UCSD-AML1 (cell line): Measurements from ENCODE around the gene SSNA1.

ENCODE experiments used
- DNase-seq: peaks from one replicate; lab custom pipeline; 2025; ENCODE audit not compliant: unreplicated experiment; lab: John Stamatoyannopoulos, UW

Gene SSNA1

DNA sequence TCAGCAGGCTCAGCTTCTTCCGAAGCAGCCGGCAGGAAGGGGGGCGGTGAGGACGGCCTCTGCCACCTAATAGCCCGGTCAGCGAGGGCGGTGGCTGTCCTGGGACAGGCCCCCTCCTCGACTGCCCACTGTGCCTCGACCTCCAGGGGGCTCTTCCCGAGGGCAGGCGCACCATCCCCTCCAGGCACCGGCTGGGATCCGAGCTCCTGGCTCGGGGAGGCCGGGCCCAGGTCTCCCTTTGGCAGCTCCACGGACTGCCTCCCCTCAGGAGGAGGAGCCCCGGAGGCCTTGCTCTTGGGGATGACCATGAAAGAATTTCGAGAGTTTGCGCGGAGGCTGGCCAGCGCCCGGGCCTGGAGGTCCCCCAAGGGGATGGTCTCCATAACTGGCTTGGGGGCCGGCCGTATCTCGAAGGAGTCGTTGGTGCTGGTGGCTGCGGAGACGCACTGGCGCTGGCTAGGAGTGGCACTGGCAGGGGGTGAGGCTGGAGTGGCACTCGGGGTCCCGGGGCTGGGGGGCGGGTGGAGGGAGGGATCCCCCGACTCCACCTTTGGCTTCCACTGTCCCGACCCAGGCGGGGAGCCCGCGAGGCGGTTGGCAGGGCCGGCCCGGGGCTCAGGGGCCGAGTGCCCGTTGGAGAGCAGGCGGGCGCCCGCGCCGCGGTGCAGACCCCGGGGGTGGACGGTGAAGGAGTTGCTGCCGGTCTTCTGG, 11.1 kb downstream of the SSNA1 start:
- DNase-seq = no peak

DNA sequence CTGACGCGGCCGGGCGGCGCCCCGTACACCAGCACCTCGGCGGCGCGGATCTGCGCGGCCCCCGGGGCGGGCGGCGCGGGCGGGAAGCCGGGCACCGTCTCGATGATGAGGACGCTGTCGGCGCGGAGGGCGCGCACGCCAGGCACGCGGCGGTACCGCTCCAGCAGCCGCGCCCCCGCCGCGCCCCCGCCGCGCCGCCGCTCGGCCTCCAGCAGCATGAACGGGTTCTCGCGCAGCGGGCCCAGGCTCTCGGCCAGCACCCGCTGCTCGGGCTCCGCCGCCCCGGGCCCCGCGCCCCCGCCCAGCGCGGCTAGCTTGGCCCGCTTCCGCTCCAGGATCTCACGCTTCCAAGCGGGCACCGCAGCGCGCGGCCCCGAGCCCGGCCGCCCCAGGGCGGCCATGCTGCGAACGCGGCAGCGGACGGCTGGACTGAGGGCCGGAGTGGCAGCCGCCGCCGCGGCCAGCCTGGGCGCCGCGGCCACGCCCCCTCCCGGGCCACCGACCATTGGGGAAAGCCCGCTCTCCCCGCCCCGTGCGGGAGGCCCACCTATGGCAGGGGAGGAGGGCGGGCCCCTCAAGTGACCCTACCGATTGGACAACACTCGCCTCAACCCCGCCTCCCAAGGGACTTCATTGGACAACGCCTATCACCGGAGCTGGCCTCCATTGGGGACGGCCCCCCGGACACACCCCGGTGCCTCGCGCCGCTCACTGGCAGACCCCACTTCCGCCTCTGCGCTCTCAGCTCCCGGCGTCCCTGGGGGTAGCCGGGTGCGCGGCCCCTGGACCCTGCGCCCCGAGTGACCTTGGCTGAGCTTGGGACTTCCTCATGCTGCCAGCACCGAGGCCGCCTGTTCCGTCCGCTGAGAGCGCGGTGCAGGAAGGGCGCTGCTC, 12.1 kb downstream of the SSNA1 start, which contains the start of gene TPRN:
TSS of gene TPRN (minus strand) at position 431 of the 894 bp plus-strand sequence. CDS start at position 401, 30 bp downstream.
- peak; percentile 99 for DNase-seq

- no peak for DNase-seq
Observed at GRCh38 chr9:137201205-137201868, 12.9 kb downstream of the SSNA1 start.

GRCh38 chr9:137202966-137203365, 14.5 kb downstream of the SSNA1 start:
- DNase-seq = no peak

GRCh38 chr9:137204731-137205125, 16.3 kb downstream of the SSNA1 start:
- DNase-seq = no peak

DNA sequence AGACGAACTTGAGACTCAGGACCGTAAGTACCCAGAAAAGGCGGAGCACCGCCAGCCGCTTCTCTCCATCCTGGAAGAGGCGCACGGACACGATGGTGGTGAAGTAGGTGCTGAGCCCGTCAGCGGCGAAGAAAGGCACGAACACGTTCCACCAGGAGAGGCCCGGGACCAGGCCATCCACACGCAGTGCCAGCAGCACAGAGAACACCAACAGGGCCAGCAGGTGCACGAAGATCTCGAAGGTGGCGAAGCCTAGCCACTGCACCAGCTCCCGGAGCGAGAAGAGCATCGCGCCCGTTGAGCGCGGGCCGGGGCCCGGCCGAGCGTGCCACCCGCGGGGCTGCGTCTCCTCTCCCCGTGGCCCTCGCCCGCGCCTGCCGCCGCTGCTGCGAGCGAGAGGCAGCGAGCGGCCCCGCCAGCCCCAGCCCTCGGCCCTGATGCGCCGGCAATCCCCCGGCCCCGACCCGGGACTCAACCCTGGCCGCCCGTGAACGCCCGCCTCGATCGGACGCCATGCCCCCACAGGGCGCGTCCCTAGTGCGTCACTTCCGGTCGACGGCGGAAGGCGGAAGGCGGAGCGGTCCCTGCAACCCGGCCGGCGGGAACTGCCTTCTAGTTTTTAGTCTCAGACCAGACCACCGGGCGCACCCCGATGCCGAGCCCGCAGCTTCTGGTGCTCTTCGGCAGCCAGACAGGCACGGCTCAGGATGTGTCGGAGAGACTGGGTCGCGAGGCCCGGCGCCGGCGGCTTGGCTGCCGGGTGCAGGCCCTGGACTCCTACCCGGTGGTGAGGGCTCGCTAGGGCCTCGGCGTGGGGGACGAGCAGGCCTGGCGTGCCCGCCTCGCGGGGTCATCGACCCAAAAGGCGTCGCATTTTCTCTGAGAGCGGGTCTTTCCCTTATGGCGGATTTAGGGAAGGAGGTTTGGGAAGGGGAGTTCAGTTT, 16.9 kb downstream of the SSNA1 start, which contains the start of the genes NDOR1 and TMEM203:
TSS of gene NDOR1 (plus strand) at position 575 of the 944 bp plus-strand sequence. CDS start at position 653, 78 bp downstream.
TSS of gene TMEM203 (minus strand) at position 523 of the 944 bp plus-strand sequence. CDS start at position 289, 234 bp downstream.
- DNase-seq = peak; percentile 86

DNA sequence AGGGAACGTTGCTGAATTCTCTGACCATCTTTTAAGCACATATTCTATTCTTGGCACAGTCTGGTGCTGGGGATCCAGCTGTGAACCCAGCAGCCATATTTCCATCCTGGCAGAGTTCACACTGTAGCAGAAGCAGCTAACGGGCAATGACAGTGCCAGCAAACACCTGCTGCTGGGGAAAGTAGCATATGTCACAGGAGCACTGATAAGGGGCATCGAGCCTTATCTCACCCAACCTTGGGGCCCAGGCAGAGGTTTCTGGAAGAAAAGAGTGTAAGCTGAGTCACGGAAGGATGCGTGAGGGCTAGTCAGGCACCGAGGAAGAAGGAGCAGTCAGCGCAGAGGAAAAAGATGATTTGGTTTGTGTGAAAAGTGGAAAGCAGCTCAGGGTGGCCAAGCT, 18.1 kb downstream of the SSNA1 start:
- no peak for DNase-seq

GRCh38 chr9:137211532-137211931, 23.1 kb downstream of the SSNA1 start:
- no peak for DNase-seq

DNA sequence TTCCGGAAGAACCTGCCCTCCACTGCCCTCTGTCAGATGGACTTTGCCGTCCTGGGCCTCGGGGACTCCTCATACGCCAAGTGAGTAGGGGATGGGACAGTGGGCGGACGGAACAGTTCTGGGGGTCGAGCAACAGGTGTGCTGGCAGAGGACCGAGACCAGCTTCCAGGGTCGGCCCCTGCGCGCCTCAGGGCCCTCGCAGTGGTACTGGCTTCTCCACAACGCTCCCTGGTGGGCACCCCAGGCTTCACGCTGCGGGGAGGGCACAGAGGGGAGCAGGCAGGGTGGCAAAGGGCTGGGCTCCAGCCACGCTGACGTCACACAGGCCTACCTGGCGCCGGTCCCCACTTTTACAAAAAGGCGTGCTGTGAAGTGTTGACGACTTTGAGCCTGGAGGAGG, 24.0 kb downstream of the SSNA1 start:
- no peak for DNase-seq

DNA sequence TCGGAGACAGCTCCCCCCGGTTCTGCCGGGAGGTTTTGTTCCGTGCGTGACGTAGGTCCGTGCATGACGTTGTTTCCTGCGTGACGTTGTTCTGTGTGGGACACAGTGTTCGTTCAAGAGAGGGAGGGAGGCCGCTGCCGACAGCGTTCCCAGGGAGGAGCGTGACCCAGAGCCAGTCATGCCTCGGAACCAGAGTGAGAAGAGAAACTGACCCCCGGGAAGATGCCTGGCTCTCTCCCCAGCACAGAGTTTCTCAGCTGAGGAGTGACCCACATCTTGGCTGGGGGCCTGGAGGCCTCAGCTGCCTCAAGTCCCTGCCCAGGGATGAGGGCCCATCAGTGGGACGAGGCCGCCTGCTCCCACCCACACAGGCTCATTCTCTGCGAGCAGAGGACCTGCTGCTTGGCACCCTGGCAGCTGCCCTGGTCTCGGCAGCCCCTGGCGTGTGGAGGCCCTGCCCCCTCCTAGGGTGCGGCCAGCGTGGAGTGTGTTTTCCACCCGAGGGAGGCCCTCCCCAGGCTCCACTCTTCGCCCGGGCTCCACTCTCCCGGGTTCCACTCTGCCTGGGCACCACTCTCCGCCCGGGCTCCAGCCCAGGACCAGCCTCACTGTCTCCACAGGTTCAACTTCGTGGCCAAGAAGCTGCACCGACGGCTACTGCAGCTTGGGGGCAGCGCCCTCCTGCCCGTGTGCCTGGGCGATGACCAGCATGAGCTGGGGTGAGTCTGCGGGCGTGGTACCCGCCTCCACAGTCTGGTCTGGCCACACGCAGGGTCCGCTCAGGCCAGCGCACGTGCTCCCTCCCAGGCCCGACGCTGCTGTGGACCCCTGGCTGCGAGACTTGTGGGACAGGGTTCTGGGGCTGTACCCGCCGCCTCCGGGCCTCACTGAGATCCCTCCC, 24.9 kb downstream of the SSNA1 start:
- peak; percentile 17 for DNase-seq

DNA sequence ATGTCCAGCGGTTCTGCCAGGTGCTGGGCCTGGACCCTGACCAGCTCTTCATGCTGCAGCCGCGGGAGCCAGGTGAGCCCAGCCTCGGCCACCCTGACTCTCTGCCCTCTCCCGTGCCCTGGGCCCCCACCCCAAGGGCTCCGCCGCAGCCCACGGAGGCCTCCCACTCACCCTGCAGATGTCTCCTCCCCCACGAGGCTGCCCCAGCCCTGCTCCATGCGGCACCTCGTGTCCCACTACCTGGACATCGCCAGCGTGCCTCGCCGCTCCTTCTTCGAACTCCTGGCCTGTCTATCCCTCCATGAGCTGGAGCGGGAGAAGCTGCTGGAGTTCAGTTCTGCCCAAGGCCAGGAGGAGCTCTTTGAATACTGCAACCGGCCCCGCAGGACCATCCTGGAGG, 26.1 kb downstream of the SSNA1 start:
- DNase-seq = no peak

DNA sequence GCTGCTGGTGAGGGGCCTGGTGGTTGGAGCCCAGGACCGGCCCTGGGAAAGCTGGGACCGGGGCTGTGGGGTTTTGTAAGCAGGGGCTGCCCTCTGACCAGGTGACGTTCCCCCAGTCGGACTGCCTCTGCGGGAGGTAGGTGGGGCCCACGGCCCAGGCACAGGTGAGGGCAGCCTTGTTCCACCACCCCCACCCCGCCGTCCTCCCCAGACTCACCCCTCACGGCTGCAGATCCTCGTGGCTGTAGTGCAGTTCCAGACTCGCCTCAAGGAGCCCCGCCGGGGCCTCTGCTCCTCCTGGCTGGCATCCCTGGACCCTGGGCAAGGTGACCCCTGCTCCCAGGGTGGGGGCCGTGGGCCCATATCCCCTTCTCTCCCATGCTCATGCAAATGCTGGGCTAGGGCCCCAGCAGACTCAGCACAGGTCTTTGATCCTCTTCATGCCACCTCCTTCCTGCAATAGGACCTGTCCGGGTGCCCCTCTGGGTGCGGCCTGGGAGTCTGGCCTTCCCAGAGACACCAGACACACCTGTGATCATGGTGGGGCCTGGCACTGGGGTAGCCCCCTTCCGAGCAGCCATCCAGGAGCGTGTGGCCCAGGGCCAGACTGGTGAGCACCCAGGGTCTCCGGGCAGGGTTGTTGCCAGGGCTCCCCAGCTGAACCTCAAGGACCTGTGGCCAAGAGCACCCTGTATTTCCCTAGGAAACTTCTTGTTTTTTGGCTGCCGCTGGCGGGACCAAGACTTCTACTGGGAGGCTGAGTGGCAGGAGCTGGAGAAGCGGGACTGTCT, 26.9 kb downstream of the SSNA1 start:
- no peak for DNase-seq

- DNase-seq = no peak
Observed at GRCh38 chr9:137216188-137216965, 27.9 kb downstream of the SSNA1 start.

GRCh38 chr9:137217276-137218211, 29.1 kb downstream of the SSNA1 start:
- peak; percentile 77 for DNase-seq

DNA sequence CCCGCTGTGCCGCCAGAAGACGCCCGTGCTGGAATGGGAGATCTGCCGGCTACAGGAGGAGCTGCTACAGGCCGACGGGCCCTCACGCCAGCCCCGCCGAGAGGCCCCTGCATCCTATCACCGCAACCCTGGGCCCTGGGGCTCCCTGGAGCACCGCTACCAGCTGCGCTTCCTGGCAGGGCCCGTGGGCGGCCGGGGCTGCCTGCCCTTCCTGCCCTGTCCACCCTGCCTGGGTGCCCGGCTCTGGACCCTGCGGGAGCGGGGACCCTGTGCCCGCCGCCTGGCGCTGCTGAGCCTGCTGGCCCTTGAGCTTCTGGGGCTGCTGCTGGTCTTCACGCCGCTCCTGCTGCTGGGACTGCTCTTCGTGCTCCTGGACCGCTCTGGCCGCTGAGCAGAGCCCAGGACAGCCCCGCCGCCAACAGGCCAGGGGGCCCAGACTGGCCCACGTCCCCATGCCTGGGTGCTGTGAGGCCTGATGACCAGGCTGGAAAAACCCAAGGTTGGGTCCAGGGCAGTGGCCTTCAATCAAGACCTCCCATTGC, 29.8 kb downstream of the SSNA1 start:
- DNase-seq = no peak

DNA sequence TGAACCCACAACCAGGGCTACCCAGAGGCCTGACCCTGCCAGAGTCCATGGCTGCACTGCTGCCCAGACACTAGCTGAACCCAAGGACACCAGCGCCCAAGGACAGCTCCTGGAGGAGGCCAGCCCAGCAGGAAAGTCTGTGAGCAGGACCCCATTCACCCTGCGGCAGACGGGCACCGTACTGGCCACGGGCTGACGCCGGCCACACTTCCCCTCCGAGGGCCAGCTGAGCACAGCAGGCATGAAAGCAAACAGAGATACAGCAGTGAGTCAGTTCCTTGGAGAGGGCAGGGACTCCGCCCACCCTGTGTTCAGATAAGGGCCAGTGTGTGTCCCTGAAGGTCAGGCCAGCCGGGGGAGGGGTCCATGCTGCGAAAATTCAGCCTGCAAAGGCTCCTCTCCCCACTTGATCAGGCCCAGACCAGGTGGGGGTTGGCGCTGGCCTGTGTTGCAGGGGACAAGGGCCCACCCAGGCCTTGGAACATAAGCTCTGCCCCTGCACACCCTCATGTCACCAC, 30.3 kb downstream of the SSNA1 start:
- peak; percentile 67 for DNase-seq
